T-helper 1 cell treated with Interleukin-12 subunit alpha and Interleukin-12 subunit beta and Interleukin-4 antibody, amounts not matched to agents 30 μg/mL and 1 μg/mL, for 36 hours (primary cell): Measurements from ENCODE around the gene ADPRHL1.
A peak's percentile ranks its signal among the peaks of the same experiment; 100 is the strongest.
"Not testable (repeated sequence)": the region's sequence is repeated elsewhere in the genome, so short reads cannot be mapped to it uniquely, and the experiment has no call there.

ENCODE experiments used
- H3K27ac Mint-ChIP-seq: one replicate; pipeline ENCODE4 v1.8.0; 2021; ENCODE audit warnings: mild to moderate bottlenecking, mixed read lengths
- H3K27me3 Mint-ChIP-seq: one replicate; pipeline ENCODE4 v1.8.0; 2021; ENCODE audit warnings: low read depth, mixed read lengths
- H3K36me3 Mint-ChIP-seq: one replicate; pipeline ENCODE4 v1.8.0; 2021; ENCODE audit warnings: low read depth, mixed read lengths
- H3K4me1 Mint-ChIP-seq: one replicate; pipeline ENCODE4 v1.8.0; 2021; ENCODE audit warnings: low read depth, mixed read lengths
- H3K4me3 Mint-ChIP-seq: one replicate; pipeline ENCODE4 v1.8.0; 2021; ENCODE audit warnings: mild to moderate bottlenecking, moderate library complexity, mixed read lengths
- H3K9me3 Mint-ChIP-seq: one replicate; pipeline ENCODE4 v1.8.0; 2021; ENCODE audit warnings: mixed read lengths

The ADPRHL1 gene

GRCh38 chr13:113403255-113404104 is 49.8 kb downstream of the ADPRHL1 start:
- Mint-ChIP-seq H3K27ac (no peak overlapping the region), H3K9me3 (no peaks in the 10 kb centered on the region), H3K27me3 (no peaks in the 10 kb centered on the region), H3K4me1 (no peaks in the 10 kb centered on the region), H3K36me3 (no peaks in the 10 kb centered on the region), H3K4me3 (no peak overlapping the region)

- Mint-ChIP-seq H3K36me3 (no peaks in the 10 kb centered on the region), H3K9me3 (no peaks in the 10 kb centered on the region), H3K27ac (no peak overlapping the region), H3K4me3 (no peak overlapping the region), H3K27me3 (no peaks in the 10 kb centered on the region), H3K4me1 (no peaks in the 10 kb centered on the region)
These were observed 50.6 kb downstream of the ADPRHL1 start for GRCh38 chr13:113402471-113403254.

GRCh38 chr13:113401452-113402415 is 51.6 kb downstream of the ADPRHL1 start:
- Mint-ChIP-seq H3K27me3 (no peaks in the 10 kb centered on the region), H3K4me3 (no peak overlapping the region), H3K4me1 (no peaks in the 10 kb centered on the region), H3K27ac (no peak overlapping the region), H3K9me3 (no peaks in the 10 kb centered on the region), H3K36me3 (no peaks in the 10 kb centered on the region)

GRCh38 chr13:113400621-113401451 is 52.5 kb downstream of the ADPRHL1 start:
- no peak overlapping the region for H3K27ac Mint-ChIP-seq
- no peaks in the 10 kb centered on the region for H3K9me3 Mint-ChIP-seq
- no peaks in the 10 kb centered on the region for H3K36me3 Mint-ChIP-seq
- no peak overlapping the region for H3K4me3 Mint-ChIP-seq
- H3K27me3 Mint-ChIP-seq = no peaks in the 10 kb centered on the region
- no peaks in the 10 kb centered on the region for H3K4me1 Mint-ChIP-seq

- Mint-ChIP-seq H3K4me1 (no peaks in the 10 kb centered on the region), H3K4me3 (no peak overlapping the region), H3K27me3 (no peaks in the 10 kb centered on the region), H3K9me3 (no peaks in the 10 kb centered on the region), H3K36me3 (no peaks in the 10 kb centered on the region), H3K27ac (no peak overlapping the region)
These were observed 53.5 kb downstream of the ADPRHL1 start for GRCh38 chr13:113399755-113400149.

GRCh38 chr13:113398963-113399754 is 54.1 kb downstream of the ADPRHL1 start:
- no peaks in the 10 kb centered on the region for H3K36me3 Mint-ChIP-seq
- H3K27me3 Mint-ChIP-seq = no peaks in the 10 kb centered on the region
- H3K27ac Mint-ChIP-seq = no peak overlapping the region
- no peak overlapping the region for H3K4me3 Mint-ChIP-seq
- H3K4me1 Mint-ChIP-seq = no peaks in the 10 kb centered on the region
- H3K9me3 Mint-ChIP-seq = no peaks in the 10 kb centered on the region

GRCh38 chr13:113397608-113398425 is 55.5 kb downstream of the ADPRHL1 start:
- Mint-ChIP-seq H3K36me3 (peaks cover 2% of the 10 kb centered on the region), H3K27ac (no peak overlapping the region), H3K27me3 (no peaks in the 10 kb centered on the region), H3K4me1 (peaks cover 4% of the 10 kb centered on the region), H3K9me3 (no peaks in the 10 kb centered on the region), H3K4me3 (no peak overlapping the region)

- H3K4me1 Mint-ChIP-seq = peaks cover 4% of the 10 kb centered on the region
- no peak overlapping the region for H3K27ac Mint-ChIP-seq
- peaks cover 6% of the 10 kb centered on the region for H3K27me3 Mint-ChIP-seq
- peaks cover 2% of the 10 kb centered on the region for H3K36me3 Mint-ChIP-seq
- no peak overlapping the region for H3K4me3 Mint-ChIP-seq
- no peaks in the 10 kb centered on the region for H3K9me3 Mint-ChIP-seq
These were observed 59.0 kb downstream of the ADPRHL1 start for GRCh38 chr13:113394339-113394640.

GRCh38 chr13:113393563-113394338 is 59.5 kb downstream of the ADPRHL1 start:
- Mint-ChIP-seq H3K27ac (peak overlapping the region; percentile 57), H3K9me3 (no peaks in the 10 kb centered on the region), H3K4me1 (peaks cover 4% of the 10 kb centered on the region), H3K36me3 (peaks cover 2% of the 10 kb centered on the region), H3K27me3 (peaks cover 6% of the 10 kb centered on the region), H3K4me3 (peak overlapping the region; percentile 88)

- H3K9me3 Mint-ChIP-seq = no peaks in the 10 kb centered on the region
These were observed 60.1 kb downstream of the ADPRHL1 start for GRCh38 chr13:113393226-113393562.

GRCh38 chr13:113390874-113391497 is 62.3 kb downstream of the ADPRHL1 start:
- peaks cover 2% of the 10 kb centered on the region for H3K36me3 Mint-ChIP-seq
- peaks cover 4% of the 10 kb centered on the region for H3K4me1 Mint-ChIP-seq
- H3K9me3 Mint-ChIP-seq = peaks cover 4% of the 10 kb centered on the region
- no peak overlapping the region for H3K4me3 Mint-ChIP-seq
- H3K27me3 Mint-ChIP-seq = peaks cover 10% of the 10 kb centered on the region
- H3K27ac Mint-ChIP-seq = no peak overlapping the region

More at GRCh38 chr13:113393226-113393562, 60.1 kb downstream of the ADPRHL1 start:
- peaks cover 2% of the 10 kb centered on the region for H3K36me3 Mint-ChIP-seq
- H3K4me1 Mint-ChIP-seq = peaks cover 4% of the 10 kb centered on the region
- H3K4me3 Mint-ChIP-seq = peak overlapping the region; percentile 88
- H3K27me3 Mint-ChIP-seq = peaks cover 6% of the 10 kb centered on the region
- peak overlapping the region; percentile 57 for H3K27ac Mint-ChIP-seq

- H3K4me1 Mint-ChIP-seq, H3K9me3 Mint-ChIP-seq, H3K4me3 Mint-ChIP-seq, H3K36me3 Mint-ChIP-seq, H3K27ac Mint-ChIP-seq, H3K27me3 Mint-ChIP-seq: not testable (repeated sequence)
These were observed 63.7 kb downstream of the ADPRHL1 start for GRCh38 chr13:113389586-113389985.
